ENCODE data around the gene STXBP5.

DNA sequence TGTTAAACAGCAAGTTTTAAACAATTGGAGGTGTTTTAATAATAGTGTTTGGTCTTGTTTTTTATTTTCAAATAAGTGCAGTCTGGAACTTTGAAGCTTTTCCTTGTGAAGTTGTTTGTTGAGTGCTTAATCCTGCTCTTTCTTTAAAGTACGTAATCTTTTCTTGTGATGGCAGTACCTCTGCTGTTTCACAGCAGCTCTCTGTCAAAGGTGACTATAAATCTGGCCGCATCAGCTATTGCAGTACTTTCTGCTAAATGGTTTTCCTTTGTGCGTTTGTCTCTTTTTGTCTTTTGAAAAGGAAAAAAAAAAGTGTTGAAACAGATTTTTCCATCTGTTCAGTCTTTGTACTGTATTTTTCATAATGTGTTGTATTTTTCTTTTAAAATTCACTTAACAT lies 12.7 kb downstream of the STXBP5 start:
- TF ChIP-seq CTCF (IDR thresholded peaks at IDR 0.05) (no peak), EZH2 (IDR thresholded peaks at IDR 0.05; ENCODE audit: borderline replicate concordance, insufficient read depth, low read depth, low read length, poor library complexity, severe bottlenecking) (no peak)
